GM12892 (cell line): Measurements from ENCODE around the gene LCN10.

Source experiments
- DNase-seq: peaks from one replicate; pipeline ENCODE4 v3.0.0; 2011; ENCODE audit not compliant: insufficient read length
- FAIRE-seq: peaks from 2 replicates; lab custom pipeline; 2011; peaks lifted over from hg19 to GRCh38; lab: Jason Lieb, UNC
- POLR2A ChIP-seq: IDR thresholded peaks from 2 replicates; pipeline ENCODE4 v1.6.1; 2011; ENCODE audit warnings: low read depth, low read length, control low read depth
- POLR2AphosphoS5 ChIP-seq: IDR thresholded peaks from 2 replicates; pipeline ENCODE4 v1.6.1; 2011; ENCODE audit warnings: low read depth, low read length, control low read depth
- TAF1 ChIP-seq: IDR thresholded peaks from 2 replicates; pipeline ENCODE4 v1.6.1; 2011; ENCODE audit warnings: low read depth, mild to moderate bottlenecking, control low read depth, low read length, borderline replicate concordance

Gene LCN10

GRCh38 chr9:136697146-136697820, 45.5 kb downstream of the LCN10 start:
- TF ChIP-seq TAF1, result no peak
- no peak for DNase-seq
- FAIRE-seq, result no peak

GRCh38 chr9:136696502-136696901, 46.2 kb downstream of the LCN10 start:
- no peak for FAIRE-seq
- TF ChIP-seq POLR2A, result no peak
- TF ChIP-seq TAF1, result no peak
- no peak for TF ChIP-seq POLR2AphosphoS5
- DNase-seq, result no peak

GRCh38 chr9:136695955-136696354, 46.8 kb downstream of the LCN10 start:
- FAIRE-seq, result no peak
- DNase-seq, result no peak

GRCh38 chr9:136695435-136695895, 47.3 kb downstream of the LCN10 start:
- FAIRE-seq (no peak), DNase-seq (no peak)
- no peak for TF ChIP-seq POLR2AphosphoS5
- TF ChIP-seq TAF1, result no peak
- no peak for TF ChIP-seq POLR2A

More at GRCh38 chr9:136695955-136696354, 46.8 kb downstream of the LCN10 start:
- no peak for TF ChIP-seq POLR2A
- TF ChIP-seq TAF1, result no peak
- TF ChIP-seq POLR2AphosphoS5, result no peak

GRCh38 chr9:136694872-136695247, 47.9 kb downstream of the LCN10 start:
- TF ChIP-seq POLR2AphosphoS5, result no peak
- no peak for TF ChIP-seq POLR2A
- TF ChIP-seq TAF1, result no peak
- no peak for DNase-seq
- FAIRE-seq, result no peak

- DNase-seq (peak; percentile 75), FAIRE-seq (peak; percentile 76)
- no peak for TF ChIP-seq POLR2AphosphoS5
- no peak for TF ChIP-seq TAF1
- no peak for TF ChIP-seq POLR2A
These were observed 48.4 kb downstream of the LCN10 start for GRCh38 chr9:136694163-136694871.

GRCh38 chr9:136693490-136694162, 49.1 kb downstream of the LCN10 start:
- no peak for DNase-seq
- TF ChIP-seq POLR2A (no peak), POLR2AphosphoS5 (no peak), TAF1 (no peak)
- FAIRE-seq, result no peak

GRCh38 chr9:136693135-136693489, 49.6 kb downstream of the LCN10 start:
- FAIRE-seq (no peak), DNase-seq (no peak)
- TF ChIP-seq POLR2AphosphoS5 (no peak), TAF1 (no peak), POLR2A (no peak)

GRCh38 chr9:136692185-136693134, 50.3 kb downstream of the LCN10 start:
- FAIRE-seq (no peak), DNase-seq (no peak)
- TF ChIP-seq POLR2A (no peak), POLR2AphosphoS5 (no peak), TAF1 (no peak)

- DNase-seq (no peak), FAIRE-seq (no peak)
These were observed 51.2 kb downstream of the LCN10 start for GRCh38 chr9:136691316-136692184.

More at GRCh38 chr9:136691316-136692184, 51.2 kb downstream of the LCN10 start:
- no peak for TF ChIP-seq TAF1
- TF ChIP-seq POLR2AphosphoS5, result no peak
- no peak for TF ChIP-seq POLR2A
